GM12873 (cell line): ENCODE results near the gene RMND5B.

Experiments used
- TF ChIP-seq, protein P1 (sequence below): IDR thresholded peaks from 2 replicates; pipeline ENCODE4 v1.5.1; 2012; ENCODE audit warnings: low read depth, mild to moderate bottlenecking, moderate library complexity, low read length, control low read depth; ENCODE audit not compliant: insufficient read depth; ENCODE audit errors: missing control alignments

Gene RMND5B

DNA sequence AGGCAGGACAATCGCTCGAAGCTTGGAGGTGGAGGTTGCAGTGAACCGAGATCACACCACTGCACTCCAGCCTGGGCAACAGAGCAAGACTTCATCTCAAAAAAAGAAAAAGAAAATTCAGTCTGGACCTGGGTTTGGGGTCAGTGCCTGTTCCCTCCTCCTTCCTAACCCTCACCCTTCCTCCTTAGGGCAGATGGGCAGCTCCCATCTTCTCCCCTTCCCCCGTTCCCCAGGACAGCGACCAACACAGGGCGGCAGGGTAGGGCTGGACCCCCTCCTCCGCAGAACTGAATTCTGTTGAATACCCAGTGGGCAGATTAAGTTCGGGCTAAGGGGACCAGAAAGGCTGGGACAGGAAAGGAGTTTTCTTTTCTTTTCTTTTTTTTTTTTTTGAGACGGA is 1.5 kb upstream of the RMND5B start:
- TF ChIP-seq, protein P1, sequence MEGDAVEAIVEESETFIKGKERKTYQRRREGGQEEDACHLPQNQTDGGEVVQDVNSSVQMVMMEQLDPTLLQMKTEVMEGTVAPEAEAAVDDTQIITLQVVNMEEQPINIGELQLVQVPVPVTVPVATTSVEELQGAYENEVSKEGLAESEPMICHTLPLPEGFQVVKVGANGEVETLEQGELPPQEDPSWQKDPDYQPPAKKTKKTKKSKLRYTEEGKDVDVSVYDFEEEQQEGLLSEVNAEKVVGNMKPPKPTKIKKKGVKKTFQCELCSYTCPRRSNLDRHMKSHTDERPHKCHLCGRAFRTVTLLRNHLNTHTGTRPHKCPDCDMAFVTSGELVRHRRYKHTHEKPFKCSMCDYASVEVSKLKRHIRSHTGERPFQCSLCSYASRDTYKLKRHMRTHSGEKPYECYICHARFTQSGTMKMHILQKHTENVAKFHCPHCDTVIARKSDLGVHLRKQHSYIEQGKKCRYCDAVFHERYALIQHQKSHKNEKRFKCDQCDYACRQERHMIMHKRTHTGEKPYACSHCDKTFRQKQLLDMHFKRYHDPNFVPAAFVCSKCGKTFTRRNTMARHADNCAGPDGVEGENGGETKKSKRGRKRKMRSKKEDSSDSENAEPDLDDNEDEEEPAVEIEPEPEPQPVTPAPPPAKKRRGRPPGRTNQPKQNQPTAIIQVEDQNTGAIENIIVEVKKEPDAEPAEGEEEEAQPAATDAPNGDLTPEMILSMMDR = no peak

DNA sequence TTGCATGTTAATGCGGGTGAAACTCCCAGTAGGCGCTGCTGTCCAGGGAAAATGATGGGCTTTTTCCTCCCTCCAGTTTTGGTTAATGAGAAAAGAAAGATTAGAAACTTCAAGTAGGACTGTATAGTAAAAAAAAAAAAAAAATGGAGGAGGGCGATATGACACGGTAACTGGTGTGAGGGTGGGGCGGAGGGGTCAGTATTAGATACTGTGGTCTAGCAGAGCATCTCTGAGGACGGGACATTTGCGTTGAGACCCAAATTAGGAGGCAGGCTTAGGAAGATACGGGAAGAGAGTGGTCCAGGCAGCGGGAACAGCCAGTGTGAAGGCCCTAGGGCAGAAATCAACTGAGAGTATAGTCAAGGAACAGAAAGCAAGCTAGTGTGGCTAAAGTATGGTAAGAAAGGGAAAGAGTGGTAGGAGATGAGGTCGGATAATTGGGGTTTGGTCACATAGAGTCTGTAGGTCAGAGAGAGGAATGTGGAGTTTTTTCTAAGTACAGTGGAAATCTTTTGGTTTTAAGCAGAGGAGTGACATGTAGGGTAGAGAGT is 707 bp downstream of the RMND5B start:
- TF ChIP-seq, protein P1 = no peak

DNA sequence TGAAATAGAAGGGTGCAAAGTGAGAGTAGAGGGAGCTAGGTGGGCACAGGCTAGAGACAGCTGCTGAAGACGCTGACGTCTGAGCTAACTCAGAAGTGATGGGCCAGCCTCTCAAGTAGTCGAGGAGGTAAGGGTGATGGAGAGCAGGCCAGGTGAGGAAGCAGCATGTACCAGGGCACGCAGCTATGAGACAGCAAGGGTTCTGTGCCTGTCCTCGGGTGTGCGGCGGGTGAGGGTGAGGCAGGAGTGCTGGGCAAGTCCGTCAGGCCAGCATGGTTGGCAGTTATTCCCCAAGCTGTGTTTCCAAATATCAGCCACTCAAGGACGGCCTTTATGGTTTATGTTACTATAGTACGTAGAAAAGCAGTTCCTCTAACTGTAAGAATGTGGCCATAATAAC is 6.2 kb downstream of the RMND5B start:
- TF ChIP-seq, protein P1 = no peak

DNA sequence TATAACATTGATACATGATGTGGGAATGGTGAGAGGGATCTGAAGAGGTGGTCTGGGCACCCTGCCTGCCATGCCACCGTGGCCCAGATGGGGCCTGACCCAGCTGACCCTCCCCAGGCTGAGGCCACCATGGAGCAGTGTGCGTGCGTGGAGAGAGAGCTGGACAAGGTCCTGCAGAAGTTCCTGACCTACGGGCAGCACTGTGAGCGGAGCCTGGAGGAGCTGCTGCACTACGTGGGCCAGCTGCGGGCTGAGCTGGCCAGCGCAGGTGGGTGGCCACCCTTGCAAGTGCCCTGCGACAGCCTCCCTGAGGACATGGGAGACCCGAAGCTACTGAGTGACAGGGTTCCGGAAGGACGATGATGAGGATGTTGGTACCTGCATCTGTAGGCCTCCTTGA is 7.2 kb downstream of the RMND5B start:
- TF ChIP-seq, protein P1 = no peak

DNA sequence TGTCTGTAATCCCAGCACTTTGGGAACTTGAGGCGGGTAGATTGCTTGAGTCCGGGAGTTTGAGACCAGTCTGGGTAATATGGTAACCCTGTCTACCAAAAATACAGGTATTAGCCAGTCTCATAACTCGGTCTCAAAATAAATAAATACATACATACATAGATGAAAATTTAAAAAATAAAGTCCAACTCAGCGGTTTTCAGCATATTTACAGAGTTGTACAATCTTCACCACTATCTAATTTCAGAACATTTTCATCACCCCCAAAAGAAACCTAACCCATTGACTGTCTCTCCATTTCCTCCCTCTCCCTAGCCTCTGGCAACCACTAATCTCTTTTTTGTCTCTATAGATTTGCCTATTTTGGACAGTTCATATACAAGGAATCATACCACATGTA is 10.7 kb downstream of the RMND5B start:
- TF ChIP-seq, protein P1 = no peak

DNA sequence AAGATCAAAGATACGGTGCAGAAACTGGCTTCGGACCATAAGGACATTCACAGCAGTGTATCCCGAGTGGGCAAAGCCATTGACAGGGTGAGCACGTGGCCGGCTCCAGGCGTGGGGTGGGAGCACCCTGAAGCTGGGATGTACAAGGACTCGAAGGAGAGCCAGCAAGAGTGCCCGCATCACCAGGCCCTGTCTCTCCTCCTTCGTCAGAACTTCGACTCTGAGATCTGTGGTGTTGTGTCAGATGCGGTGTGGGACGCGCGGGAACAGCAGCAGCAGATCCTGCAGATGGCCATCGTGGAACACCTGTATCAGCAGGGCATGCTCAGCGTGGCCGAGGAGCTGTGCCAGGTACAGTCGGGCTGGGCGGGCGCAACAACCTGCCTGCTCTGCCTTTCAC is 11.8 kb downstream of the RMND5B start:
- TF ChIP-seq, protein P1 = no peak

DNA sequence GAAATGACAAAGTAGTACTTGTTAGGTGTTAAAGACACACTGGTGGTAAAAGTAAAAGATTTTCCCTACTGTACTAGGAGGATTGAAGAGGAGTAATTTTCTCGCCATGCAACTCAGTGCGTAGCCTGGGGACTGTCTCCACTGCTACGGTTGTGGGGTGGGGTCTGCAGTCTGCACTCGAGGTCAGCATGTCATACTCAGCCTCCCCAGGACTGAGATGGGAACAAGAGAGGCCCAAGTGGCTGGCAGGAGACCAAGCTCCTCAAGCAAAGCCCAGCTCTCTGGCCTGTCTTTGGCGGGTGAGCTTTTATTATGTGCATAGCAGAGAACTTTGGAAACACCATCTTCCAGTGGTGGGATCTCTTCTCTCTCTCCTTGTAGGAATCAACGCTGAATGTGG is 12.4 kb downstream of the RMND5B start:
- TF ChIP-seq, protein P1 = no peak
